HepG2 (cell line): ENCODE data around the gene AP3D1. TPM values are rescaled to one million over a fixed set of nuclear protein-coding genes. Genes with fewer than 3 reads are reported as not detected.

Source experiments
- ARNTL ChIP-seq: sonication (generic); formaldehyde crosslinking; IDR thresholded peaks from 2 replicates; pipeline ENCODE4 v1.4.0; 2020; ENCODE audit warnings: mild to moderate bottlenecking, missing genetic modification reagents
- CBFB ChIP-seq: sonication (generic); formaldehyde crosslinking; IDR thresholded peaks from 2 replicates; pipeline ENCODE4 v1.4.0; 2020; ENCODE audit warnings: missing genetic modification reagents
- CENPT ChIP-seq: sonication (generic); formaldehyde crosslinking; IDR thresholded peaks from 2 replicates; pipeline ENCODE4 v1.8.0; 2022; ENCODE audit warnings: low read depth, mild to moderate bottlenecking, moderate library complexity, missing genetic modification reagents
- CREM ChIP-seq, 2 experiments: sonication (generic) in 1 of 2; formaldehyde crosslinking in 1 of 2; IDR thresholded peaks; 2 replicates each; pipeline versions ENCODE4 v1.4.0 to v1.6.1; 2016 to 2020; ENCODE audit warnings: antibody characterized with exemption in 1 of 2, mild to moderate bottlenecking in 1 of 2, missing genetic modification reagents in 1 of 2
- DRAP1 ChIP-seq: IDR thresholded peaks from 2 replicates; pipeline ENCODE4 v1.6.1; 2016; ENCODE audit warnings: missing genetic modification reagents, missing compliant biosample characterization
- HMG20B ChIP-seq: conservative IDR thresholded peaks from 2 replicates; pipeline ENCODE4 v1.6.1; 2016; ENCODE audit warnings: missing genetic modification reagents, missing compliant biosample characterization
- HNRNPH1 ChIP-seq: fragments of 200-400 bp; formaldehyde crosslinking; optimal IDR thresholded peaks from 2 replicates; pipeline ENCODE3; 2017; ENCODE audit warnings: mild to moderate bottlenecking, low read depth, low read length
- NFIB ChIP-seq: sonication (generic); formaldehyde crosslinking; IDR thresholded peaks from 2 replicates; pipeline ENCODE4 v1.9.0; 2021; ENCODE audit warnings: missing genetic modification reagents, mild to moderate bottlenecking, borderline replicate concordance
- NFKBIZ ChIP-seq: IDR thresholded peaks from 2 replicates; pipeline ENCODE4 v1.6.1; 2018; ENCODE audit warnings: missing genetic modification reagents, missing compliant biosample characterization
- NR2C2 ChIP-seq: sonication (generic); formaldehyde crosslinking; IDR thresholded peaks from 2 replicates; pipeline ENCODE4 v1.4.0; 2020; ENCODE audit warnings: missing genetic modification reagents, mild to moderate bottlenecking, moderate library complexity, borderline replicate concordance
- SMARCE1 ChIP-seq: fragments of 450-650 bp; IDR thresholded peaks from 2 replicates; pipeline ENCODE4 v1.6.1; 2017; ENCODE audit warnings: borderline replicate concordance
- TFDP1 ChIP-seq: IDR thresholded peaks from 2 replicates; pipeline ENCODE4 v1.6.1; 2016; ENCODE audit warnings: missing compliant biosample characterization, missing genetic modification reagents, borderline replicate concordance
- ZMYM4 ChIP-seq: sonication (generic); formaldehyde crosslinking; IDR thresholded peaks from 2 replicates; pipeline ENCODE4 v1.8.1; 2023; ENCODE audit warnings: mild to moderate bottlenecking, missing genetic modification reagents
- ZNF225 ChIP-seq: sonication (generic); formaldehyde crosslinking; IDR thresholded peaks from 2 replicates; pipeline ENCODE4 v1.4.0; 2020; ENCODE audit warnings: mild to moderate bottlenecking, missing genetic modification reagents
- ZNF24 ChIP-seq: fragments of 450-650 bp; IDR thresholded peaks from 2 replicates; pipeline ENCODE4 v1.6.1; 2017; ENCODE audit warnings: antibody characterized with exemption, mild to moderate bottlenecking
- ZNF350 ChIP-seq: sonication (generic); formaldehyde crosslinking; IDR thresholded peaks from 2 replicates; pipeline ENCODE4 v1.4.0; 2020; ENCODE audit warnings: mild to moderate bottlenecking, low read depth, missing genetic modification reagents, borderline replicate concordance
- ZNF407 ChIP-seq: sonication (generic); formaldehyde crosslinking; IDR thresholded peaks from one replicate; pipeline ENCODE4 v1.5.1; 2020; ENCODE audit warnings: mild to moderate bottlenecking, missing genetic modification reagents; ENCODE audit errors: not compliant biosample characterization
- ZNF570 ChIP-seq: sonication (generic); formaldehyde crosslinking; IDR thresholded peaks from 2 replicates; pipeline ENCODE4 v1.4.0; 2020; ENCODE audit warnings: mild to moderate bottlenecking, missing genetic modification reagents, borderline replicate concordance
- ZNF678 ChIP-seq: sonication (generic); formaldehyde crosslinking; IDR thresholded peaks from 2 replicates; pipeline ENCODE4 v1.4.0; 2020; ENCODE audit warnings: mild to moderate bottlenecking, missing genetic modification reagents
- ZNF792 ChIP-seq: IDR thresholded peaks from 2 replicates; pipeline ENCODE4 v1.6.1; 2016
- polyA plus RNA-seq, 8 experiments: library from polyadenylated mRNA; depleted of rRNA in 3 of 8; stranded (reverse) in 7 of 8; unstranded in 1 of 8; fragments of >200 nt; fragmentation: Illumina TruSeq in 4 of 8; extraction: Trizol in 4 of 8; gene quantifications; 2 replicates each; pipeline versions ENCODE4 v1.2.1 to v1.2.3, GENCODE V29; 2011 to 2016; ENCODE audit warnings: low read depth in 4 of 8, missing spikeins in 1 of 8, mixed read lengths in 1 of 8; ENCODE audit not compliant: insufficient read depth in 1 of 8
- total RNA-seq, 5 experiments: library from RNA; depleted of rRNA; stranded (reverse); fragments of >200 nt; fragmentation: Illumina TruSeq; extraction: Trizol; gene quantifications; 2 replicates each; pipeline ENCODE4 v1.2.3, GENCODE V29; 2016; ENCODE audit warnings: low read depth in 1 of 5

Gene AP3D1
- total and polyA plus RNA-seq, 2 of the 13 experiments (the other 11 are each of a cell fraction or from before 2014, with no cell fraction given), result 68.0 to 82.6 TPM

GRCh38 chr19:2051773-2052704 lies 99.3 kb downstream of the AP3D1 start (continued):
- TF ChIP-seq HMG20B, result no peak
- TF ChIP-seq ZNF792 (CRISPR knock-in tag), result no peak
- TF ChIP-seq NFKBIZ (CRISPR knock-in tag), result 0 out of 2 replicates have a peak, but pooled peaks have one; percentile 10
- TF ChIP-seq HNRNPH1, result no peak
- no peak for TF ChIP-seq CBFB (CRISPR knock-in tag)
- no peak for TF ChIP-seq ZNF678
- no peak for TF ChIP-seq ZNF570 (CRISPR knock-in tag)
- TF ChIP-seq ZMYM4 (CRISPR knock-in tag), result no peak
- TF ChIP-seq ZNF350 (CRISPR knock-in tag), result peak; percentile 7; the same call in 1 of the 2 replicates
- no peak for TF ChIP-seq ZNF24
- TF ChIP-seq NR2C2 (CRISPR knock-in tag), result no peak
- TF ChIP-seq CREM (IDR thresholded peaks at IDR 0.05), result no peak
- TF ChIP-seq CREM (CRISPR knock-in tag; IDR thresholded peaks at IDR 0.05), result no peak
- TF ChIP-seq TFDP1 (CRISPR knock-in tag), result peak; percentile 31; the same call in 1 of the 2 replicates
- TF ChIP-seq ZNF225 (CRISPR knock-in tag), result no peak
- TF ChIP-seq DRAP1 (CRISPR knock-in tag), result no peak
- TF ChIP-seq ZNF407 (CRISPR knock-in tag), result no peak
- TF ChIP-seq NFIB (CRISPR knock-in tag), result no peak
- no peak for TF ChIP-seq CENPT (CRISPR knock-in tag)
- TF ChIP-seq SMARCE1, result no peak
- TF ChIP-seq ARNTL, result no peak
